HFF-Myc (cell line): ENCODE data around the gene GOLGB1.
"Not testable (repeated sequence)": the region's sequence is repeated elsewhere in the genome, so short reads cannot be mapped to it uniquely, and the experiment has no call there.

ENCODE experiments used
- DNase-seq: peaks from one replicate; pipeline ENCODE4 v3.0.0-alpha.2; 2011; ENCODE audit warnings: low read depth; ENCODE audit errors: extremely low read depth
- H3K4me3 ChIP-seq: replicated peaks from 2 replicates; pipeline ENCODE4 v1.5.1; 2011; ENCODE audit warnings: low read depth, mild to moderate bottlenecking, control low read depth, low read length
- TF ChIP-seq, protein P1 (sequence below): IDR thresholded peaks from 2 replicates; pipeline ENCODE4 v1.5.1; 2012; ENCODE audit warnings: mild to moderate bottlenecking, low read depth, low read length, control low read depth; ENCODE audit errors: missing control alignments

The GOLGB1 gene, protein sequence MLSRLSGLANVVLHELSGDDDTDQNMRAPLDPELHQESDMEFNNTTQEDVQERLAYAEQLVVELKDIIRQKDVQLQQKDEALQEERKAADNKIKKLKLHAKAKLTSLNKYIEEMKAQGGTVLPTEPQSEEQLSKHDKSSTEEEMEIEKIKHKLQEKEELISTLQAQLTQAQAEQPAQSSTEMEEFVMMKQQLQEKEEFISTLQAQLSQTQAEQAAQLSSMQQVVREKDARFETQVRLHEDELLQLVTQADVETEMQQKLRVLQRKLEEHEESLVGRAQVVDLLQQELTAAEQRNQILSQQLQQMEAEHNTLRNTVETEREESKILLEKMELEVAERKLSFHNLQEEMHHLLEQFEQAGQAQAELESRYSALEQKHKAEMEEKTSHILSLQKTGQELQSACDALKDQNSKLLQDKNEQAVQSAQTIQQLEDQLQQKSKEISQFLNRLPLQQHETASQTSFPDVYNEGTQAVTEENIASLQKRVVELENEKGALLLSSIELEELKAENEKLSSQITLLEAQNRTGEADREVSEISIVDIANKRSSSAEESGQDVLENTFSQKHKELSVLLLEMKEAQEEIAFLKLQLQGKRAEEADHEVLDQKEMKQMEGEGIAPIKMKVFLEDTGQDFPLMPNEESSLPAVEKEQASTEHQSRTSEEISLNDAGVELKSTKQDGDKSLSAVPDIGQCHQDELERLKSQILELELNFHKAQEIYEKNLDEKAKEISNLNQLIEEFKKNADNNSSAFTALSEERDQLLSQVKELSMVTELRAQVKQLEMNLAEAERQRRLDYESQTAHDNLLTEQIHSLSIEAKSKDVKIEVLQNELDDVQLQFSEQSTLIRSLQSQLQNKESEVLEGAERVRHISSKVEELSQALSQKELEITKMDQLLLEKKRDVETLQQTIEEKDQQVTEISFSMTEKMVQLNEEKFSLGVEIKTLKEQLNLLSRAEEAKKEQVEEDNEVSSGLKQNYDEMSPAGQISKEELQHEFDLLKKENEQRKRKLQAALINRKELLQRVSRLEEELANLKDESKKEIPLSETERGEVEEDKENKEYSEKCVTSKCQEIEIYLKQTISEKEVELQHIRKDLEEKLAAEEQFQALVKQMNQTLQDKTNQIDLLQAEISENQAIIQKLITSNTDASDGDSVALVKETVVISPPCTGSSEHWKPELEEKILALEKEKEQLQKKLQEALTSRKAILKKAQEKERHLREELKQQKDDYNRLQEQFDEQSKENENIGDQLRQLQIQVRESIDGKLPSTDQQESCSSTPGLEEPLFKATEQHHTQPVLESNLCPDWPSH (N-terminal part only)

DNA sequence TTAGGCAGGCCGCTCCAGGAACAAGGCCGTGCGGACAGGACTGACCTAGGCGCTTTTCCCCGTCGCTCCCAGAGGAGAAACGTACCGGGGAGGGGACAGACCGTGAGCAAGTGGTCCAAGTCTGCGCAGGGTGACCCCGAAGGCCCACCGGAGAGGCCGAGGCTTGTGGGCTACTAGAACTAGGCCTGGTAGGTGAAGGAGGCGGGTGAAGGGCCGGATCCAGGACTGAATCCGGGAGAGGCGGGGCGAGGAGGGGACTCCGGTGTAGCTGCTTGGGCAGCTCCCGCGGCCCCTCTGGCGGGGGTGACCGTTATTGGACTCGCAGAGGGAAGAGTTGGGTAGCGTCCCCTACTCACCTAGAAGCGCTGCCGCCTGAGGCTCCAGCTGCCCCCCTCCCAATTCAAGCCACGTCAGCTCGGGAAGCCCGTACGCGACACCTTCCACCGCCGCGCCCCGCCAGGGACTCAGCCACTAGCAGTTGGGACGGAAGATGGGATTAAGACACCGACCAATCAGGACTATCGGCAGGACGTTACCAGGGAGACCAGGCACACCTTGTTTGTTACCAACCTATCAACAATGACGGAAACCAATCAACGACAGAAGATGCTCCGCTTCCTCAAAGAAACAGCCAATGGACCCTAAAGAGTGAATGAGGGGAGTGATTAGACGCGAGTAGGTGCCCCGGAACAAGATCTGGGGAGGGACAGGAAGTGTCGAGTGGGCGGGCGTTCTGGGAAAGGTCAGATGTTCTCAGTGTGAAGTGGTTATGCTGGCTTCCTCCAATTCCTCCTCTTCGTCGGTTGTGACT, at the start of gene GOLGB1:
Gene GOLGB1, minus strand, starts transcription at position 466 of the 811 bp plus-strand sequence. CDS start 18,770 bp downstream, outside the sequence.
- DNase-seq = peak; percentile 100
- TF ChIP-seq, protein P1, sequence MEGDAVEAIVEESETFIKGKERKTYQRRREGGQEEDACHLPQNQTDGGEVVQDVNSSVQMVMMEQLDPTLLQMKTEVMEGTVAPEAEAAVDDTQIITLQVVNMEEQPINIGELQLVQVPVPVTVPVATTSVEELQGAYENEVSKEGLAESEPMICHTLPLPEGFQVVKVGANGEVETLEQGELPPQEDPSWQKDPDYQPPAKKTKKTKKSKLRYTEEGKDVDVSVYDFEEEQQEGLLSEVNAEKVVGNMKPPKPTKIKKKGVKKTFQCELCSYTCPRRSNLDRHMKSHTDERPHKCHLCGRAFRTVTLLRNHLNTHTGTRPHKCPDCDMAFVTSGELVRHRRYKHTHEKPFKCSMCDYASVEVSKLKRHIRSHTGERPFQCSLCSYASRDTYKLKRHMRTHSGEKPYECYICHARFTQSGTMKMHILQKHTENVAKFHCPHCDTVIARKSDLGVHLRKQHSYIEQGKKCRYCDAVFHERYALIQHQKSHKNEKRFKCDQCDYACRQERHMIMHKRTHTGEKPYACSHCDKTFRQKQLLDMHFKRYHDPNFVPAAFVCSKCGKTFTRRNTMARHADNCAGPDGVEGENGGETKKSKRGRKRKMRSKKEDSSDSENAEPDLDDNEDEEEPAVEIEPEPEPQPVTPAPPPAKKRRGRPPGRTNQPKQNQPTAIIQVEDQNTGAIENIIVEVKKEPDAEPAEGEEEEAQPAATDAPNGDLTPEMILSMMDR = no peak
- H3K4me3 ChIP-seq = peak within 1 kb of the TSS; percentile 97

DNA sequence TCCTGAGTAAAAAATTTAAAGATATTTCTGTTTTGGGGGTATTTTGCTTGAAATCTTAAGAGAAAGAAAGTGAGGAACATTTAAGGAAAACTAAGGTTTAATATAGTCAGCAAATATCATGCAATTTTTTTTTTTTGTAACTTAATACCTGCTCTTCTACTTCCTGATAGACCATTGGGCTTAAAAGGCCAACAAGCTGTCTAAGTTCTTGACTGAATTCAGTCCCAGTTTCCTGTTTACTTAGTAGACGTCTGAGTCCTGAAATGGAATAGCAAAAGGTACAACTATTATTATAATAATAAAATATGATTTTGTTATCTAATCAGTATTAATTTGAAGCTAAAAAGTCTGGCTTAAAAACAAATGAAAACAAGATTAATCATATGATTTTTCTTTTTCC, 47.4 kb upstream of the GOLGB1 start:
- no peak for DNase-seq
- TF ChIP-seq, protein P1 = no peak
- H3K4me3 ChIP-seq = no peak overlapping the region

DNA sequence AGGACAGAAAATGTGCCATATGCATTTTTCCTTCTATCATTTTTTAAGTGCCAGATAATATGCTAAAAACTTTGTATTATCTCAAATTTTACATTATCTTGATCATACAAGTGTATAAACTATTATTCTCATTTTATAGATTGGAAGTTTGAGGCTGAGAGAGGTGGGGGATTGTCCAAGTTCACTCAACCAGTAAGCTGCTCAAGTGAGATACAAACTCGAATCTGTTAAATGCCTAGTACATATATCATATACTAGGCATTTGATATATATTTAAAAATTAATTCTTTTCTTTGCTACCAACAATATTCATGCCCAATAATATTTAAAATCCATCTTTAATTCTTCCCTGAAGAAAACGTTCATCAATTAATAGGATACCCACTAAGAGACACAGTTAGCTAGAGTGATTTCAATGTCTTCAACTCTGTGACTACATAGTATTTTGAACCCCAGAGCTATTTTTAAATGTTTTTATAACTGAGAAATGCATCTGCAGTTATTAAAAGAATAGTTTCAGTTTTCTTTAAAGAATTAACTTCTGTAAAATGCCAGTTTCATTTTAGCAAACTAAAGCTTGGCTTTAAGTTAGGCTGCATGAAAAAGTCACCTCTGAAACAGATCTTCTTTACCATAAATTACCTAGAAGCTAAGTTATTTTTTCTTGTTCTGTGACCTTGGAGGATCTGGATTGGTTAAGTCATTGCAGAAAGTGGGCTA, 44.9 kb upstream of the GOLGB1 start:
- TF ChIP-seq, protein P1 = no peak
- DNase-seq = no peak
- no peak overlapping the region for H3K4me3 ChIP-seq

DNA sequence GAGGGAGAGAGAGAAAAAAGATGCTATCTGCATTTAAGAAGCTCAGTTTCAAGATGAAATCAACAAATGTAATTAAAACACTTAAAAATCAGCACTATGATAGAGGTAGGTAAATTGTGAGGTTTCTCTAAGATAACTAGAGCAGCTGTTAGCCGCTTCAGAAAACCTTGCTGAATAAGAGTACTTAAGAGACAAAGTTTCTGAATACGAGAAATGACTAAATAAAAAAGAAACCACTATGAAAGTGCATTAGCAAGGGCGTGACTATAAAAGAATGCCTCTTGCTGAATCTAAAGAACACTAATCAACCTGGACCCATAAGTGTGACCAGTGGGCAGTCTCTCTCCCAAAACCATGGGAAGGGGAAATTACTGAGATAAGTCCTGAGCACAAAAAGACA, 43.5 kb upstream of the GOLGB1 start:
- TF ChIP-seq, protein P1 = no peak
- DNase-seq = no peak
- H3K4me3 ChIP-seq = no peak overlapping the region

DNA sequence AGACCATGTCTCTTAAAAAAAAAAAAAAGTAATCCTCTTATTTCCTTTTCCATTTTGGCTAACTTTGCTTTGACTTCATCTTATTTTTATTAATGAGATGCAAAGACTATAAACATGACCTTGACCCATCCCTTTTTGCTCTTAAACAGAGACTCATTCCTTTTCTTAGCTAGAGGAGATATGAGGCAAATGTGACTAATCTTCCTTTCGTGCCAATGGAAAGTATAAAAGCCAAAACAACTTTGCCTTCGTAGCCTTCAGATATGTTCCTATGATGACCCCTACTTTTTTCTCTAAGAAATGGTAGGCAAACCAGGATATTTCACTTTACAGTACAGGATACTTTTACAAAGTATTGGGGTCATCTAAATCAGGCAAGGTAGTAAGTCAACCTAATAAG, 36.9 kb upstream of the GOLGB1 start:
- TF ChIP-seq, protein P1 = no peak
- H3K4me3 ChIP-seq = no peak overlapping the region
- DNase-seq = no peak

DNA sequence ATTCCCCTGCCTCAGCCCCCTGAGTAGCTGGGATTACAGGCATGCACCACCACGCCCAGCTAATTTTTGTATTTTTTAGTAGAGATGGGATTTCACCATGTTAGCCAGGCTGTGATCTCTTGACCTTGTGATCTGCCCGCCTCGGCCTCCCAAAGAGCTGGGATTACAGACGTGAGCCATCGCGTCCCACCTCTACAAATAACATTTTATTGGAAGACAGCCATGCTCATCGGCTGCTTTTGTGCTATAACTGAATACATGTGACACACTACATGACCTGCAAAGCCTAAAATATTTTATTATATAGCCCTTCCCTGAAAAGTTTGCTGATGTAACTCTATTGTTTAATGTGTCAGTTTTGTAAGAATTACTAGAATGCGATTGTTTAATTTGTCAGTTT, 33.2 kb upstream of the GOLGB1 start:
- not testable (repeated sequence) for DNase-seq, H3K4me3 ChIP-seq
